IMR-90 (cell line): ENCODE data around the gene ACOX3. TPM values are rescaled to one million over a fixed set of nuclear protein-coding genes. Genes with fewer than 3 reads are reported as not detected.
A peak's percentile ranks its signal among the peaks of the same experiment; 100 is the strongest.

Experiments used
- ATAC-seq: fragments of 200-7000 bp; cut with Tn5 transposase; 2 replicates; pipeline ENCODE4 v1.9.1; 2020; ENCODE audit warnings: low read depth, mild to moderate bottlenecking, moderate library complexity
- BruUV-seq: library from RNA; stranded (reverse); fragments of 400-500 nt; replicated peaks from 2 replicates; lab custom pipeline; 2021; lab: Mats Ljungman, UMichigan
- CTCF ChIA-PET: fragments of 300-600 bp; formaldehyde crosslinking; extraction: SDS; loops from one replicate; lab custom pipeline; 2021; ENCODE audit warnings: antibody characterized with exemption; lab: Yijun Ruan, JAX
- POLR2A ChIA-PET: fragments of 300-600 bp; sonication (Branson Sonifier 250); formaldehyde crosslinking; loops from one replicate; lab custom pipeline; 2022; ENCODE audit warnings: antibody characterized with exemption; ENCODE audit not compliant: unreplicated experiment; lab: Charles Lee
- DNase-seq: peaks from one replicate; pipeline ENCODE4 v3.0.0; 2013
- H2AFZ ChIP-seq: replicated peaks from 2 replicates; pipeline ENCODE3; 2013; ENCODE audit warnings: low read length, mild to moderate bottlenecking; ENCODE audit not compliant: poor library complexity
- H2AK5ac ChIP-seq: 2 replicates; pipeline ENCODE4 v1.6.1; 2013; ENCODE audit warnings: low read depth, low read length, inconsistent platforms
- H2AK9ac ChIP-seq: replicated peaks from 2 replicates; pipeline ENCODE3; 2013; ENCODE audit warnings: mild to moderate bottlenecking, low read depth, low read length, moderate library complexity; ENCODE audit not compliant: poor library complexity
- H2BK120ac ChIP-seq: 2 replicates; pipeline ENCODE4 v1.6.1; 2013; ENCODE audit warnings: low read depth, low read length, inconsistent platforms
- H2BK15ac ChIP-seq: 3 replicates; pipeline ENCODE4 v1.6.1; 2013; ENCODE audit warnings: low read depth, low read length, inconsistent platforms
- H2BK20ac ChIP-seq: 2 replicates; pipeline ENCODE4 v1.6.1; 2013; ENCODE audit warnings: low read depth, mild to moderate bottlenecking, inconsistent platforms, low read length, moderate library complexity
- H2BK5ac ChIP-seq: 2 replicates; pipeline ENCODE4 v1.6.1; 2013; ENCODE audit warnings: mild to moderate bottlenecking, low read depth, low read length, inconsistent platforms; ENCODE audit not compliant: poor library complexity, severe bottlenecking
- H3K14ac ChIP-seq: replicated peaks from 2 replicates; pipeline ENCODE4 v1.6.1; 2013; ENCODE audit warnings: low read depth, low read length, inconsistent platforms
- H3K18ac ChIP-seq: 2 replicates; pipeline ENCODE4 v1.6.1; 2013; ENCODE audit warnings: low read depth, low read length, control low read depth
- H3K23ac ChIP-seq: 2 replicates; pipeline ENCODE4 v1.6.1; 2013; ENCODE audit warnings: low read depth, low read length, inconsistent platforms
- H3K27ac ChIP-seq: 2 replicates; pipeline ENCODE4 v1.5.1; 2013; ENCODE audit warnings: mild to moderate bottlenecking, control low read depth, low read length; ENCODE audit not compliant: insufficient read depth
- H3K27me3 ChIP-seq: 2 replicates; pipeline ENCODE4 v1.6.1; 2013; ENCODE audit warnings: low read length; ENCODE audit not compliant: control insufficient read depth, insufficient read depth
- H3K36me3 ChIP-seq: 2 replicates; pipeline ENCODE4 v1.6.1; 2013; ENCODE audit warnings: low read length, mixed read lengths; ENCODE audit not compliant: control insufficient read depth, insufficient read depth
- H3K4ac ChIP-seq: 2 replicates; pipeline ENCODE4 v1.6.1; 2013; ENCODE audit warnings: low read depth, low read length, inconsistent platforms
- H3K4me1 ChIP-seq: 2 replicates; pipeline ENCODE4 v1.6.1; 2013; ENCODE audit warnings: low read length, mixed read lengths; ENCODE audit not compliant: control insufficient read depth, insufficient read depth
- H3K4me2 ChIP-seq: 2 replicates; pipeline ENCODE4 v1.6.1; 2013; ENCODE audit warnings: low read depth, mild to moderate bottlenecking, control low read depth, low read length, moderate library complexity
- H3K4me3 ChIP-seq: 2 replicates; pipeline ENCODE4 v1.5.1; 2013; ENCODE audit warnings: low read depth, mild to moderate bottlenecking, control low read depth, low read length, moderate library complexity; ENCODE audit not compliant: insufficient read depth
- H3K56ac ChIP-seq: 2 replicates; pipeline ENCODE4 v1.6.1; 2013; ENCODE audit warnings: low read length, inconsistent platforms; ENCODE audit not compliant: insufficient read depth; ENCODE audit errors: extremely low read depth
- H3K79me1 ChIP-seq, 2 experiments: 2 replicates each; pipeline ENCODE4 v1.6.1; 2013; ENCODE audit warnings: low read length in 2 of 2, inconsistent platforms in 1 of 2, low read depth in 1 of 2
- H3K9ac ChIP-seq: 2 replicates; pipeline ENCODE4 v1.6.1; 2013; ENCODE audit warnings: low read depth, low read length, control low read depth
- H3K9me1 ChIP-seq: 2 replicates; pipeline ENCODE4 v1.6.1; 2013; ENCODE audit warnings: low read length, inconsistent platforms; ENCODE audit not compliant: insufficient read depth
- H3K9me3 ChIP-seq: 2 replicates; pipeline ENCODE4 v1.6.1; 2013; ENCODE audit warnings: low read length; ENCODE audit not compliant: control insufficient read depth, insufficient read depth
- H4K20me1 ChIP-seq: 2 replicates; pipeline ENCODE4 v1.6.1; 2013; ENCODE audit warnings: low read length, inconsistent platforms; ENCODE audit not compliant: insufficient read depth
- H4K5ac ChIP-seq: 2 replicates; pipeline ENCODE4 v1.6.1; 2013; ENCODE audit warnings: mild to moderate bottlenecking, low read depth, low read length, control low read depth
- H4K8ac ChIP-seq, 2 experiments: 2 replicates each; pipeline ENCODE4 v1.6.1; 2013; ENCODE audit warnings: low read depth in 2 of 2, low read length in 2 of 2, control low read depth in 1 of 2, inconsistent platforms in 1 of 2
- H4K91ac ChIP-seq: 2 replicates; pipeline ENCODE4 v1.6.1; 2013; ENCODE audit warnings: low read depth, low read length, inconsistent platforms; ENCODE audit not compliant: insufficient read depth
- BHLHE40 ChIP-seq: fragments of 150-350 bp; IDR thresholded peaks from 2 replicates; pipeline ENCODE4 v1.6.1; 2016; ENCODE audit warnings: mild to moderate bottlenecking, low read depth, low read length
- CEBPB ChIP-seq: IDR thresholded peaks from 2 replicates; pipeline ENCODE4 v1.6.1; 2012; ENCODE audit warnings: low read depth, low read length, improper control_type of control experiment
- CHD1 ChIP-seq: IDR thresholded peaks from 2 replicates; pipeline ENCODE4 v1.6.1; 2012; ENCODE audit warnings: low read depth, low read length, improper control_type of control experiment
- FOS ChIP-seq: fragments of 150-350 bp; IDR thresholded peaks from 2 replicates; pipeline ENCODE4 v1.6.1; 2016; ENCODE audit warnings: low read depth, low read length
- MAFK ChIP-seq: IDR thresholded peaks from 2 replicates; pipeline ENCODE4 v1.6.1; 2012; ENCODE audit warnings: low read depth, low read length, improper control_type of control experiment
- MAZ ChIP-seq: IDR thresholded peaks from 2 replicates; pipeline ENCODE4 v1.6.1; 2012; ENCODE audit warnings: low read depth, mild to moderate bottlenecking, low read length, improper control_type of control experiment, moderate library complexity, borderline replicate concordance
- MXI1 ChIP-seq: IDR thresholded peaks from 2 replicates; pipeline ENCODE4 v1.6.1; 2012; ENCODE audit warnings: low read depth, mild to moderate bottlenecking, low read length, moderate library complexity, borderline replicate concordance
- NFE2L2 ChIP-seq: fragments of 150-350 bp; IDR thresholded peaks from 2 replicates; pipeline ENCODE4 v1.6.1; 2016; ENCODE audit warnings: low read depth, mild to moderate bottlenecking, low read length
- POLR2A ChIP-seq: IDR thresholded peaks from 2 replicates; pipeline ENCODE4 v1.6.1; 2012; ENCODE audit warnings: mild to moderate bottlenecking, low read depth, low read length
- RAD21 ChIP-seq: IDR thresholded peaks from 2 replicates; pipeline ENCODE4 v1.6.1; 2012; ENCODE audit warnings: low read length, improper control_type of control experiment
- RFX5 ChIP-seq: IDR thresholded peaks from 2 replicates; pipeline ENCODE4 v1.8.0; 2012; ENCODE audit warnings: low read depth, mild to moderate bottlenecking, low read length, moderate library complexity
- WGBS, 2 experiments: methylation state at CpG; one replicate each; pipeline versions ENCODE4 v1.1.5 to v1.1.7; 2013; ENCODE audit warnings: missing lambda C conversion rate in 2 of 2; ENCODE audit not compliant: insufficient read length in 1 of 2; ENCODE audit errors: extremely low coverage in 2 of 2; 5-methylcytosine and 5-hydroxymethylcytosine counted together
- dilution Hi-C: fragments of 300-500 bp; cut with HindIII; formaldehyde crosslinking; loops from one replicate; pipeline ENCODE4 v1.14.3; 2018; ENCODE audit warnings: low sequenced_read_pairs; ENCODE audit not compliant: unreplicated experiment
- in situ Hi-C: fragments of 300-500 bp; cut with MboI; formaldehyde crosslinking; loops from 3 replicates; pipeline ENCODE4 v1.14.3; 2019; ENCODE audit warnings: low sequenced_read_pairs, inconsistent platforms, mixed read lengths
- intact Hi-C: fragments of 100-400 bp; cut with micrococcal nuclease; formaldehyde crosslinking; loops from 2 replicates; pipeline ENCODE4 v1.10.0; 2022
- polyA plus RNA-seq, 3 experiments: library from polyadenylated mRNA; depleted of rRNA; stranded (reverse); fragments of >200 nt; gene quantifications; 2 replicates each; pipeline ENCODE4 v1.2.3, GENCODE V29; 2012; ENCODE audit warnings: low replicate concordance in 1 of 3
- total RNA-seq: library from RNA; depleted of rRNA; stranded (reverse); fragments of >200 nt; gene quantifications from 2 replicates; pipeline ENCODE4 v1.2.3, GENCODE V29; 2012
- TF ChIP-seq, protein P1 (sequence below): fragments of 150-350 bp; IDR thresholded peaks from 2 replicates; pipeline ENCODE4 v1.6.1; 2017; ENCODE audit warnings: mild to moderate bottlenecking, antibody characterized with exemption, low read length, low read depth
- TF ChIP-seq, protein P2 (sequence below): fragments of 150-350 bp; IDR thresholded peaks from 2 replicates; pipeline ENCODE4 v1.6.1; 2016; ENCODE audit warnings: low read depth, mild to moderate bottlenecking, low read length, moderate library complexity, borderline replicate concordance

Gene ACOX3
- total and polyA plus RNA-seq, 2 of the 4 experiments (the other 2 are of a cell fraction) = 15.2 to 25.8 TPM

DNA sequence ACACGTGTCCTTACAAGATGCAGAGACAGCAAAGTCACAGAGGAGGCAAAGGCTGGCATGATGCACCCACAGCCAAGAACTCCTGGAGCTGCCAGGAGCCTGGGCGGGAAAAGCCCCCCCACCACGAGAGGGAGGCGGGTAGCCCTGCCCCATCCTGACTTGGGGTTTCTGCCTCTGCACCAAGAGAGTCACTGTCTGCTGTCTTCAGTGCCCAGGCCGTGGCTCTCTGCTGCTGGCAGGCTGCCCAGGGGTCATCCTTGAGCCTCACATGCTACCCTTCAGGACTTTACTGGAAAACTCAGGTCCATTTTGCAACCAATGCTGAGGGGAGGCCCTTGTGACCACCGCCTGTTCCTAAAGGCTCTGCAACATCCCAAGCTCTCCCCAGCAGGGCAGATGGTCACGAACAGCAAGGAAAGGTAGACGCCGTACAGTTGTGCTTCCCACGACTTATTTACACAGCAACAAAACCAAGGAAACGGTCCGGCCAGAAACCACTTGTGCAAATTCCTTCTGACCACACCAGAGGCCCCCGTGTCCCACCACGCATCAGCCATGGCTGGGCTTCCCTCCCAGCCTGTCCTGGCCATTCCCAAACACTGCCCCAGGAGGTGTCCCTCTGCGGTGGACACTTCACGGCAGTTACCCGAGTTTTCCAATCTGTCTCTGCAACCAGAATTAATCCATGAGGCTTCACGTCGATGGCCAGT, 56.9 kb downstream of the ACOX3 start (continued):
- no peak for TF ChIP-seq CEBPB

DNA sequence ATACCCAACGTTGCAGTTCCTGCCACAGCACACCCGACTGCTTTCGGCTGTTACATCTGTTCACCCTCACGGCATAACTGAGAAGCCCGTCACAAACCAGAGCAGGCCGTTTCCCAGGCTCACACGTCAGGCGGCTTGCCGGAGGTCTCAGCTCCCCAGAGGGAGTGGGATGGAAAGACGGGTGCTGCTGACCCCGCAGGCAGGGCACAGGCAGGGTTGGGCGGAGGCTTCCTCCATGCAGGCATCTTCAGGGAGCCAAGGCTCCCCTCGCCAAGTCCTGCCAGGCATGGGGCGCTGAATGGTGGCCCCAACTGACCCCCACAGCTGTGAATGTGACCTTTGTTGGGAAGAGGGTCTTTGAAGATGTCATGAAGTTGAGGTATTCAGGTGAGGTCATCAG, 57.5 kb downstream of the ACOX3 start:
- CTCF ChIA-PET = no interaction called here
- Histone ChIP-seq H3K9me3 (no peaks in the 10 kb centered on the region), H2AK9ac (no peak overlapping the region), H2BK120ac (no peak overlapping the region), H3K23ac (no peak overlapping the region), H3K56ac (no peak overlapping the region), H4K5ac (no peak overlapping the region), H4K91ac (no peak overlapping the region), H3K4me1 (peaks cover 2% of the 10 kb centered on the region; the same call in 1 of the 2 replicates), H3K4me2 (no peak overlapping the region), H4K20me1 (peaks cover 8% of the 10 kb centered on the region; the same call in 1 of the 2 replicates), H3K14ac (no peak overlapping the region), H4K8ac (no peak overlapping the region), H2BK20ac (no peak overlapping the region), H3K18ac (no peak overlapping the region), H3K4ac (no peak overlapping the region), H3K4me3 (no peak overlapping the region), H3K79me1 (peaks cover 0 to 4% of the 10 kb centered on the region in 2 experiments; a peak in 1 of 4 replicates), H2BK5ac (no peak overlapping the region), H3K27me3 (no peaks in the 10 kb centered on the region), H2BK15ac (no peak overlapping the region), H2AK5ac (no peak overlapping the region), H2AFZ (peak overlapping the region; percentile 11), H3K9ac (no peak overlapping the region), H3K27ac (no peak overlapping the region), H3K9me1 (peaks cover 8% of the 10 kb centered on the region; the same call in 1 of the 2 replicates), H3K36me3 (peaks cover 35% of the 10 kb centered on the region)
- POLR2A ChIA-PET = no interaction called here
- WGBS, 2 experiments = 93% methylated on average over 3 of the region's 14 CpGs; no CpG with 5 or more reads in 1 of the 2 experiments
- in situ Hi-C loops = no loop called here
- intact Hi-C loops = no loop called here
- no TSS peak for BruUV-seq
- ATAC-seq = no peak
- dilution Hi-C loops = no loop called here
- DNase-seq = no peak
- TF ChIP-seq FOS = no peak
- TF ChIP-seq, protein P1, sequence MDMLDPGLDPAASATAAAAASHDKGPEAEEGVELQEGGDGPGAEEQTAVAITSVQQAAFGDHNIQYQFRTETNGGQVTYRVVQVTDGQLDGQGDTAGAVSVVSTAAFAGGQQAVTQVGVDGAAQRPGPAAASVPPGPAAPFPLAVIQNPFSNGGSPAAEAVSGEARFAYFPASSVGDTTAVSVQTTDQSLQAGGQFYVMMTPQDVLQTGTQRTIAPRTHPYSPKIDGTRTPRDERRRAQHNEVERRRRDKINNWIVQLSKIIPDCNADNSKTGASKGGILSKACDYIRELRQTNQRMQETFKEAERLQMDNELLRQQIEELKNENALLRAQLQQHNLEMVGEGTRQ = no peak
- no peak for TF ChIP-seq CHD1
- TF ChIP-seq MAZ = no peak
- TF ChIP-seq RAD21 = no peak
- no peak for TF ChIP-seq MXI1
- TF ChIP-seq MAFK = no peak
- no peak for TF ChIP-seq RFX5
- no peak for TF ChIP-seq CEBPB
- TF ChIP-seq NFE2L2 = no peak
- TF ChIP-seq POLR2A = no peak
- no peak for TF ChIP-seq BHLHE40
- TF ChIP-seq, protein P2, sequence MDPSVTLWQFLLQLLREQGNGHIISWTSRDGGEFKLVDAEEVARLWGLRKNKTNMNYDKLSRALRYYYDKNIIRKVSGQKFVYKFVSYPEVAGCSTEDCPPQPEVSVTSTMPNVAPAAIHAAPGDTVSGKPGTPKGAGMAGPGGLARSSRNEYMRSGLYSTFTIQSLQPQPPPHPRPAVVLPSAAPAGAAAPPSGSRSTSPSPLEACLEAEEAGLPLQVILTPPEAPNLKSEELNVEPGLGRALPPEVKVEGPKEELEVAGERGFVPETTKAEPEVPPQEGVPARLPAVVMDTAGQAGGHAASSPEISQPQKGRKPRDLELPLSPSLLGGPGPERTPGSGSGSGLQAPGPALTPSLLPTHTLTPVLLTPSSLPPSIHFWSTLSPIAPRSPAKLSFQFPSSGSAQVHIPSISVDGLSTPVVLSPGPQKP = no peak
